Esophagus mucosa (tissue), 1 donor: ENCODE data around the gene SCARB2. TPM values are rescaled to one million over a fixed set of nuclear protein-coding genes. Genes with fewer than 3 reads are reported as not detected.

Experiments
- ATAC-seq: fragments of 200-7000 bp; cut with Tn5 transposase; one replicate; pipeline ENCODE4 v1.9.1; 2020
- total RNA-seq: library from RNA; stranded (reverse); gene quantifications from one replicate; pipeline ENCODE4 v1.2.4, GENCODE V29; 2023
- donor health status: DM: yes; HTN: yes; CAD: no.

Gene SCARB2
- total RNA-seq, 1 donor from 2014 or later: 70.0 TPM

DNA sequence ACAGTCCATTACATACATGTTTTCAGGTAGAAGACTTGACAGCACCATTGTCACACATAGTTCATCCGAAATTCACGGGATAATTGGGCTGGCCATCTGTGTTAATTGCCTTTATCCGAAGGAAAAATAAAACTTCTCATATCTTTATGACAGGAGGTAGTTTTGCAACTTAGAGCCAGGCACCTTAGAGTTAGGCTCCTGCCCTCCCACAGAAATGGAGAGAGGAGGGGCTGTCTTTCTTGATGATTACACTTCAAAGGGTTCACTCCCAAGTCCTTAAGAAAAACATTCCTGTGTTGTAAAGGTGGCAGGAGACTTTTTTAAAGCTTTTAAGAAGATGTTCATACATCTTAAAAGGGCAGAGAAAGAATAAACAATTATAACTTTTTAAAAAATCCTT, 10.5 kb upstream of the SCARB2 start:
- no peak for ATAC-seq

DNA sequence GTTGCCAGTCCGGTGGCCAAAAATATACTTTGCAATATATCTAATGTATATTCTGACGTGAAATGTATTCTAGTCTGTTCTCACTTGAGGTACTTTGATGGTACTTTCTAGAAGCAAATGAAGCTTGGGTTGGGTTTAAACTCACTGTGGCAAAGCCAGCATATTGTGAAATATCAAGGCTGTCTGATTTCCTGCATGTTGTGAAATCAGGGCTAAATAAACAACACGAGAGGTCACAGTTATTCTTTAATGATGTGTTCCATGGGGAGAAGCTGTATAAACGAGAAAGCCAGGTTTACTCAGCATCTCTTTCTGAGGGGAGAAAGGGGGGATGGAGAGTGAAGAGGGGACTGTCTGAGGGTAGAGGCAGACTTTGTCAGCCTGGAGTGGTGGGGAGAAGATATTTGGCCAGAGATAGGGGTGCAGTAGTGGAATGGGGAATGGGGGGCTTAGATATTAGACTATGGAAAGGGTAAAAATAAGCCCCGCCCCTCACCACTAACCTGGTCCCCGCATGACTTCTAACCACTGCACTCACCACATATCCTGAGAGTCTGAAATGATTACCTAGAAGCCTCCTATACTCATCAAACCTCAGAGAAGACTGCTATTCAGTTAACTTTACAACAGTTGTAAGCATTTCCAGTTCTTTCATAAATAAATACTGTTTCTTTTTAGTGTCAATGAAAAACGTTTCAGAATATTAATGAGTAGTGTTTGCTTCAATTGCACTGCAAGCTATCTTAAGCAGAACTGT, 5.9 kb upstream of the SCARB2 start:
- ATAC-seq: peak; percentile 60

DNA sequence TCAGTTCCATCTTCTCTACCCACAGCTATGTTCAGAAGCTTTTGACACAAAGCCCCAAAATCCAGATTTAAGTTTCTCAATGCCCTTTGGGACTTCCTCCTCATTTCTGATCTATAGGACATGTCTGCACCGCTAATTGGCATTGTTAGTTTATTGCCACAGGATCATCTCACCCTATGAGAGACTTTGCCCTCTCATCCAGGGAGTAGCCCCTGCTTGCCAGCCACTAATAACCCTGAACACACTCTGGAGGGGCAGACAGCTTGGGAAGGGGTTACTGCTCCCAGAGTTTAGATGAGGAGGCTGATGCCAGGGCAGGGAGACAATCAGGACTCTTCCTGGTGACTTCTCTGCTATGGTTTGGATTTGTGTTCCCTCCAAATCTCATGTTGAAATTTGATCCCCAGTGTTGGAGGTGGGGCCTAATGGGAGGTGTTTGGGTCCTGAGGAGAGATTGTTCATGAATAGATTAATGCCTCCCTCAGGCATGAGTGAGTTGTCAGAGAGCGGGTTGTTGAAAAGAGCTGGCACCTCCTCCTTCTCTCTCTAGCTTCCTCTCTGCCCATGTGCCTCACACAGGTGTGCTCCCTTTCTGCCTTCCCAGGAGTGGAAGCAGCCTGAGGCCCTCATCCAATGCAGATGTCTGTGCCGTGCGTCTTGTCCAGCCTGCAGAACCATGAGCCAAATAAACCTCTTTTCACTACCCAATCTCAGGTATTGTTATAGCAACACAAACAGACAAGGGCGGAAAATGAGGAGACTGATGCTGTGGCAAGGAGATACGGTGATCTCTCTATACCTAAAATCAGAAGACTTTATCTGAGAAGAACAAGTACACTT, 3.6 kb upstream of the SCARB2 start:
- peak; percentile 29 for ATAC-seq

DNA sequence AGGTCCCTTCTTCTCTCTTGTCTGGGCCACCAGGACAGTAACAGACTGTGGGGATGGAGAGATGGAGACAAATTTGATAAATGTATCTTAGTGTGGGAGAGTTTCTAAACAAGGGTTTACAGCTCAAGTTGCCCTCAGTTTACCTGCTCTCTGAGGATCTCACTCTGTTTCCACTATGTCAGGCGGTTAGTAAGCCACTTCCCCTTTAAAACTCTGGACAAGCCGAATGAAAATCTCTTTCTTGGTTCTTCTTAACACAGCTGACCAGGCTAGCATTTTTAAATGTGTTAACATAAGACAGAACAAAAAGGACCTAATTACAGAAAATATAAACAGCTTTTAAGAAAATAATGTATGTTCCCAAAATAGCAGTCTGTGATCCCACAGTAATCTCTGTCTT, 2.9 kb upstream of the SCARB2 start:
- ATAC-seq: no peak

DNA sequence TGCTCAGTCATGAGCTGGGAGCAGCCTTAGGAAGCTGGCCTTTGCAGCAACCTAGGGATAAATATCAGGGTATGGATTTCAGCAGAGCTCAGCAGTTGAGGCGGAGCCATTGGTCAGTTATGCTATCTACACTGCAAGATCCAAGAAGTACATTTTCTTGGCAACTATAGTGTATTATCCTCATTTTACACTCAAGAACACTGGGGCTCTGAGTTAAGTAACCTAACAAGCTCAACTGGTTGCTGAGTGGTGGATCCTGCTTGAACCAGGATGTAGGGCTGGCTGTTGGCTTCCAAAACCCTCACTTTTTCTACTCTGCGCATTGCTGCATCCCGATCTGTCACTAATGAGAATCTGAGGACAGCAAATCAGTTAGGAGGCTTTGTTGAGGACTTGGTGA, 1.5 kb upstream of the SCARB2 start:
- peak; percentile 53 for ATAC-seq

DNA sequence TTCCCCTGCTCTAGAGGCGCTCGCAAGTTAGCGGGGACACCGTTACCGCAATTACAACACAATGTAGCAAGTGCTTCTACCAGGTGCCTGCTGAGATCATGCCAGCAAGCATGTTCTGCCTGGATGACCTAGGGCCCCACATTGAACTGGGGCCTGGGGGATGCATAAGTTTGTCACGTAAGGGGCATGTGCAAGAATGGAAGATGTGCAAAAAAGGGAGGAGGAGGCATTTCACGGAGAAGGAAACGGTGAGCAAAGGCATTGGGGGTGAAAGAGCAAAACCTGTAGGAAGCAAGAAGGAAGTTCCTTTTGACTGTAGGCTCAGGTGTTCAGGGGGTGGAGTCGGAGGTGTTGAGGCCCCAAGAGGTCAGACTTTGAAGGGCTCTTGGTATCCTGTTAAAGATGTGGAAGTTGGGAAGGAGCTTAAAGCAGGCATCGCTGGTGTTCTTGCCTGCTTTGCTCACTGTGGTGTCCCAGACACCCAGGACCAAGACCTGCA, 602 bp upstream of the SCARB2 start:
- peak; percentile 5 for ATAC-seq

DNA sequence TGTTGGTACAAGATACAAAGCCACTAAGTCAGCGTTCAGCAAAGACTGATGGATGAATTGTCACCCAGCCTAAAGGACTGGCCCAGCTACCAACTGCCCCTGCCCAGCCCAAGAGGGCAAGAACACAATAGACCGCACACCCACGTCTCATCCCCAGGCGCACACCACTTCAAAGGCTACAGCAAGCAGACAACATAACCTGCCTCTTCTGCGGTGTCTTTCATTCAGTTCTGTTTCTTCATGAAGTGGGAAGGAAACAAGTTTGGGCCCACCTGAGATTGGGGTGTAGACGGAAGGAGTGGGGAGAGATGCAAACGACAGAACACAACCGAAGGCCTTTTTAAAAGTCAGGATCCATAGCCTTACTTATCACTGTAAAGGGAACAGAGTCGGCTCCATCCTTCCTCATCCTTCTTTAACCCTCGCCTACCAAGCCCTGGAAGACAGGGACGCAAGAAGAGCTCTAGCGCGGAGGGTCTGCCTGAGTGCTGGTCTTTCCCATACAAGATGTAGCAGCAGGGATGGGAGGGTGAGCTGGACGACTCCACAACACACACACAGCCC, 691 bp downstream of the SCARB2 start:
- no peak for ATAC-seq

DNA sequence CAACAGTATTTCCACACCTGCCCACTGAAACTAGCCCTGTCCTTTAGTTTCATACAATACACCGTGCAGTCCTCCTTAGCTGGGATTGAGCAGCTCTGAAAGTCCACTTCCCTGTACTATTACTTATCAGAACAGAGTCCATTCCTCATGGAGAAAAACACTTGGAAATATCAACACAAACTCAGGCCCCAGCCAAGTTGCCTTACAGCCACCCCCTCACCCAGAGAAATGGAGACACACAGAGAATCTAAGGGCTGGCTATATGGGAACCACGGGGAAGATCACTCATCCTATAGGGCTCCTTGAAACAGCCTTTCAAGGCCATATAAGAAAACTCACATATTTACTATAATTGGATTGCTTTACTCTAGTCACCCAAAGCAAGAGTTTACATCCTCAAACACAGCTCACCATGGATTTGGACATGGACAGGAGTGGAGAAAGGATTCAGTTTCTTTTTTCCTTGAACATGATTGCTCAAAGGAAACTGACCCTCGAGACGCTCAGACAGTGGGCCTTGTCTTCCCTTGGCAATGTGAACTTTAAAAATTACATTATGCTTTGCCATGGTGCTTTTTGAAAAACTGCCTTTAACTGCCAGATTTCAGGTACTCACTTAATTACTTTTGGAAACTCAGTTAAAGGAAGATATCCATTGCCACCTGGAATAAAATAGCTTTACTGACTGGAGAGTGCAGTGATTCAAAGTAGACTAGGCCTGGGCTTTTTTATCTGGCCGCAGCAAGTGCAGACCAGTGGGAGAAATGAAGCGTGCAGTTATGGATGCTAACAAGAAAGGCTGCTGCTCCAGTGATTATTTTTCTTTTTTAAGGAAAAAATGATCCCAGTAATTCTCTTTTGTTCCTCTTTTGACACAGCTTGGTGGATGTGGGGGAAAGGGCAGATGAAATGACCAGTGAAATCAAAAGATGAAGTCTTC, 1.6 kb downstream of the SCARB2 start:
- ATAC-seq: no peak

DNA sequence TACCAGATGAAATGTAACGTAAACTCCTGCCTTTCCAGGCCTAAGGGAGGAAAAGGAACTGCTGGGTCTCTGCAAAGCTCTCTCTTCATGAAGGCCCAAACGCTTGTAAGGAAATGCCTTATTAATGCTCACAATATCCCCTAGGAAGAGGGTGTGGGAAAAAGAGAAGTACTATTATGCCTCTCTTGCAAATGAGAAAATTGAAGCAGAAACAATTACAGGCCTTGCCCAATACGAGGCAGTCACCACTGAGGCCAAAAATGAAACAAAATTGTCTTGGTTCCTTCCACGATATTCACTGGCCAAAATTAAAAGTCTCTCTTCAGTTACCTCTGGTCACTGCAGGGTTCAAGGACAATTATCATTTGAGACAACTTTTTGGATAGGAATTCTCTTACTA, 3.2 kb downstream of the SCARB2 start:
- no peak for ATAC-seq

DNA sequence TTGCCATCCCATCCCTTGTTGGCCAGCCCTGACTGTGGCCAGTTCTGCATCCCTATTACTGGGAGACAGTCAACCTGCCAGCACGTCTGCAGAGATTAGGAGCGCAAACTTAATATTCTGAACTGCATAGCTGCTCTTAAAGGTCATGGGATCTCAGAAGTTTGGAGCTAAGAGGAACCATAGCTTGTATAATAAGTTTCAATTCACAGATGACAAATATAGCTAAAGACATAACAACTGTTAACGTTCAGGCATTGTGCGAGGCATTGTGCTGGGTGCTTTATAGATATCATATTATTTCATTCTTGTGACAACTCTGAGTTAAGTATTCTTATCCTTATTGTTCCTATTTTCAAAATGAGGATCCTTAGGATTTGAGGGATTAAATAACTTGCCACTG, 3.7 kb downstream of the SCARB2 start:
- no peak for ATAC-seq

DNA sequence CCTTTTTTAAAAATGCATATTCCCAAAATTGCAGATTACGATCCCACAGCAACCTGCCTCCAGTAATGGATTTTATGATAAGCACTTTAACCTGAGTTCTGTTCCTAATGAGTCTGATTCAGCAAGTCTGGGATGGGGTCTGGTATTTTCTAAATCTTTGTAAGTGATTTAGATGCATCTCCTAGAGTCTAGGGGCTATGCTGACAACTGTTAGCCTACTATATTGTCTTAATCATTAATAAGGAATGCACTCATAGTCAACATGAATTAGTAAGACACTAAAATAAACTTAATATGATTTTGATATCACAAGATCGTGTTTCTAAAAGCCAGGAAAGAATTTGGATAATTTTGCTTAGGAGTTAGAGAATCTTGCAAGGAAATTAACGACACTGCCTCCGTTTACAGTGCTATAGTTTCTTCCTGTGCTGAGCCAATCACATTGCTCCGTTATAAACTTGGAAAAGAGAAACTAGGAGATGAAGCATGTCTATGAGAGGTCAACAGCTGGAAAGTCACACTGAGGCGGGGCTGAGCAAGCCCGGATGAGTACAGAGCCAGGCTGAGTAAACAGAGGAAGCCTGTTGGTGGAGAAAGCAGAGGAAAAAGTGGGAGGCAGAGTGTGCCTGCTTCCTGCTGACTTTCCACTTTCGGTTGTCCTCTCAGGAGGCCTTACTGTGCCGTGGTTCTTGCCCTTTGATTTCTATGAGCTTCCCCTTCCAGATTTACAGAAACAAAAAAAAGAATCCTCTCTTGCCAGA, 5.4 kb downstream of the SCARB2 start:
- peak; percentile 95 for ATAC-seq

DNA sequence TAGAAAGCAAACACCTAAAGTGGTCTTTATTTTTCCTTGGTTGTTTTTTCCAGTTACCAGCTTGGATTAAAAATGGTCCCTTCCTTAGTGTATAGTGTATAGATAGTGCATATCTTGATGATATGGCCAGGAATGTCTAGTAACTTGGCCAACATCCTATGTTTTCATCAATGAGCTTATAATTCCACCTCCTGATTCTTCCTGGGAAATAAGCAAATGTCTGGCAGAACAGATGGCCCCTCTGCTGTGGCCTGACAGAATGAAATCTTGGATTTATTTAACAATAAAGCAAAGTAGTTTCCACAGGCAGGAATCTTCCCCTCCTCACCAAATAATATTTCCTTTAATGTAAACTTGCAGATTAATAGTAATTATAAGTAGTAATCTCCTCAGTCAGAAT, 6.1 kb downstream of the SCARB2 start:
- ATAC-seq: no peak

DNA sequence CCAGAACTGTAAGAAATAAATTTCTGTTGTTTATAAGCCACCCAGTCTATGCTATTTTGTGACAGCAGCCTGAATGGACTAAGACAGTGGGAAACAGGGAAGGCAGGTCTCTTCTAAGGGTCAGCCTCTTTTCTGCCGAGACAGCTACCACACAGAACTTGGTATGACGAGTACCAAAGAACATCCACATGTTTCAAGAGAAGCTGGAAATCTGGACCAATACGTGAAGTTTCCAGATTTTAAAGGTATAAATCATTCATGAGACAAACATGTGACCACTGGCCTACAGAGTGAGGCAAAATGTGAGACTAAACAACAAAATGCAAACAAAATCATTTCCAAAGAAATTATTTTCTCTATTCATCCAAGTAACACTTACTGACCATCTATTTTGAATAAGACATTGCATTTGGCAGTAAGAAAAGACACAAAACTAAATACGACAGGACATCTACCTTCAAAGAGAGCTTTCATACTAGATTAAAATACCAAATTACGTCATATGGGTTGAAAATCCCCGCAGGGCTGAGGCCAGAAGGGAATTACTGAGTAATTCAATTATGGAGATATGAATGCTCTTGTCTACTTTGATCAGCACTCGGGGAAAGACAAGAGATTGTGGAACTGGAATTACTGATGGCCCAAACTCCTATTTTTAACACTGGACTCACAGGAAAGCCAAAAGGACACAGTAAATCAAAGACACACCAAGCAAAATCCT, 7.2 kb downstream of the SCARB2 start:
- ATAC-seq: no peak

DNA sequence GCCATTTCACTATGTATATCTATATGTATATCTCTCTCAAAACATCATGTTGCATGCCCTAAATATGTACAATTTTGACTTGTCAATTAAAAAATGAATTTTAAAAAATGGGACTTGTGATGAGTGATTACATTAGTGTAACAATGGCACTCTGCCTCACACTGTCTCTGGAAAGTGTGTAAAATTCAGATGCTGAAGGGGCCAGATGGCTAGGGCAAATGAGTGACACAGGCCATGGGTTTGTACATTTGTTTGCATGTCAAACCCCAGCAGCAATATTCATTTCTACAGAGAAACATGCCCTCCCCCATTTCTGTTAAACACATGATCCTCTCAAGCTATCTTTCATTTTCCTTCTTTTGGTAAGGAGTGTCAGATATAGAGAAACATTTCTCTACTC, 8.1 kb downstream of the SCARB2 start:
- no peak for ATAC-seq

DNA sequence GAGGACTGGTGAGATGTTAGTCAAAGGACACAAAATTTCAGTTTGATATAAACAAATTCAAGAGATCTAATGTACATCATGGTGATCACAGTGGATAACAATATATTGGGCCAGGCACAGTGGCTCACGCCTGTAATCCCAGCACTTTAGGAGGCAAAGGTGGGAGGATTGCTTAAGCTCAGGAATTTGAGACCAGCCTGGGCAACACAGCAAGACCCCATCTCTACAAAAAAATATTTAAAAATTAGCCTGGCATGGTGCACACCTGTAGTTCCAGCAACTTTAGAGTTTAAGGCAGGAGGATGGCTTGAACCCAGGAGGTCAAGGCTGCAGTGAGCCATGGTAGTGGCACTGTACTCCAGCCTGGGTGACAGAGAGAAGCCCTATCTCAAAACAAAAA, 8.7 kb downstream of the SCARB2 start:
- no peak for ATAC-seq

DNA sequence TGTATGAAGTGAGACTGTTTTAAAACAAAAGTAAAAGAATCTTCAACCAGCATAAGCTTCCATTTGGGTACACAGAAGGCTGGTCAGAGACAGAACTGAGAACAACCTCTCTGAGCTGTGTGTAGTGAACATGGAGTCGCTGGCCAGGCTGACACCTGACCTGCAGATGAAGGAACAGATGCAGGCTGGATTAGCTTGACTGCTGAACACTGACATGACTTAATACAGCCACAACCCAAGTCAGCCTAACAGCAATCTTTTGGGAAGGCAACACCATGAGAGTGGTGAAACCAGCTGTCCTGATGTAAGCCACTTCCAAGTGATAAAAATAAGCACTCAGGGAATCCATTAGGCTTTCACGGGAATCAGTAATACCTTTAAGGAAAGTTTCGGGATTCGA, 10.1 kb downstream of the SCARB2 start:
- no peak for ATAC-seq

DNA sequence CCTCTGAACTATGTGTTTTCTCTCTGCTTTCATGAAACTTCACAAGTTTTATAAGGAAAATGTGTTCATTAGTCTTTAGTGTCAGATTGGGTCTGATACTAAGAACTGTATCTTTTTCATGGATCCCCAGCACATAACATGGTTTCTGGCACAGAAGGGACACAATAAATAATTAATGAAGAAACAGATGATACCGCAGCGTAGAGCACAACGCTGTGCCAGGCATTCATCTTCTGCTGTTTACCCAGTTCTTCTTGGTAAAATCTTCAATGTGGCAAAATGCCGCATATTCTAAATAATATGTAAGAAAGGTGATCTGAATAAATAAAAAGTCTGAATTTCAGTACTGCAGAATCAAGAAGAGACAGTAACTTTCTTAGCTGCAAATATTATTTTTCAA, 12.3 kb downstream of the SCARB2 start:
- no peak for ATAC-seq

DNA sequence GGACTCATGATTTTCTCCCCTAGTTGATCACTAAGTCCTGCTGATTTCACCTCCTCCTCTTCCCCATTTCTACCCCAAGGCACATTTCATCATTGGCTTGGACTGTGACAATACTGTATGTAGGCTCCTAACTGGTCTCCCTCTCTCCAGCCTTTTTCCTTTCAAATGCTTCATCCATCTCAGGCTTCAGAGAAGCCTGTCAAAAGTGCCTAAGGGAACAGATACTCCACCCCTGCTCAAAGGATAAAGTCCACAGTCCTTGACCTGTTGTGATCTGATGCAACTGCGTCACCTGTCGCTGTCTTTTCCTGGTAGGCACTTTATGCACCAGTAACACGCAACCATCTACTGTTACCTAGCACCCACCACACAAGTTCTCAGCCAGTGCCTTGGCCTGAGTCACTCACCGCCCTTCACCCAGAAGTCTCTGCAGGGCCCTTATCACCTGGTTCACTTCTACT, 12.8 kb downstream of the SCARB2 start:
- ATAC-seq: peak; percentile 81

DNA sequence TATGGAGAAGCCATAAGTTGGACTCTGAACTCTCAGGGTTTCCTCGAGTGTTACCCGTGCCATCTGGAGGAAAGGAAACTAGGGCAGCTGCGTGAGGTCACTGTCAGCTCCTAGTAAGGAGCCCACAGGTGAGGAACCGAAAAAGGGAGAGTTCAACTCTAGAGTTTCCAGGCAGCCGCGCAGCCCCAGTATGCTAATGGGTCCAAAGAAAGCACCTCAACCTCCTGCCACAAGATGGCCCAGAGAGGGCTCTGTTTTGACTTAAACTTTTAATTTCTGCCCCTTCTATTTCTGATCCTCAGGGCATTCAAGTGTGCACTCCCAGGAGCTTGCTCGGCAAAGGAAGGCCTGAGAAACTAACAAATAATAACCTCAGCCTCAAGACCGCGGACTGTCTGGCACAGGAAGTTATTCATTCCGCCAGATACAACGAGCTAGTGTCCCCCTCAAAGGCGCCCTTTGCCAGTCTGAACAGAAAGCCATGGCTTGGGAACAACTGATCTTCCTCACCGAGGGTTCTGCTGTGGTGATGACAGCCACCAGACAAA, 13.9 kb downstream of the SCARB2 start:
- peak; percentile 19 for ATAC-seq
